Activated CD4-positive, alpha-beta T cell treated with anti-CD3 and anti-CD28 coated beads, Interleukin-2, amount 50 U/mL, for 4 hours (primary cell): Measurements from ENCODE around the gene MYO5B.

Source experiments
- DNase-seq, 2 experiments: peaks; one replicate each; pipeline ENCODE4 v3.0.0-alpha.2; 2020

Gene MYO5B

GRCh38 chr18:50187659-50188058 is 7.3 kb downstream of the MYO5B start:
- no peak for DNase-seq

GRCh38 chr18:50186385-50186784 is 8.6 kb downstream of the MYO5B start:
- DNase-seq, result no peak

GRCh38 chr18:50183556-50183955 is 11.4 kb downstream of the MYO5B start:
- no peak for DNase-seq

- no peak for DNase-seq
Observed at GRCh38 chr18:50182511-50182910, 12.4 kb downstream of the MYO5B start.

GRCh38 chr18:50181590-50181989 is 13.4 kb downstream of the MYO5B start:
- DNase-seq, result no peak

- DNase-seq, result no peak
Observed at GRCh38 chr18:50179465-50179864, 15.5 kb downstream of the MYO5B start.

- DNase-seq, result no peak
Observed at GRCh38 chr18:50177294-50177992, 17.5 kb downstream of the MYO5B start.

- no peak for DNase-seq
Observed at GRCh38 chr18:50172367-50172766, 22.6 kb downstream of the MYO5B start.

GRCh38 chr18:50171406-50171805 is 23.5 kb downstream of the MYO5B start:
- no peak for DNase-seq

- no peak for DNase-seq
Observed at GRCh38 chr18:50170004-50170403, 24.9 kb downstream of the MYO5B start.

GRCh38 chr18:50169149-50169548 is 25.8 kb downstream of the MYO5B start:
- no peak for DNase-seq

- DNase-seq, result no peak
Observed at GRCh38 chr18:50167966-50168365, 27.0 kb downstream of the MYO5B start.

- DNase-seq, result no peak
Observed at GRCh38 chr18:50166901-50167300, 28.0 kb downstream of the MYO5B start.

- DNase-seq, result no peak
Observed at GRCh38 chr18:50163505-50163904, 31.4 kb downstream of the MYO5B start.

GRCh38 chr18:50162486-50163304 is 32.3 kb downstream of the MYO5B start:
- no peak for DNase-seq

- DNase-seq, result no peak
Observed at GRCh38 chr18:50161597-50162205, 33.2 kb downstream of the MYO5B start.

GRCh38 chr18:50159654-50160046 is 35.3 kb downstream of the MYO5B start:
- no peak for DNase-seq

GRCh38 chr18:50158866-50159653 is 35.9 kb downstream of the MYO5B start:
- DNase-seq, result no peak

- DNase-seq, result no peak
Observed at GRCh38 chr18:50155406-50155805, 39.5 kb downstream of the MYO5B start.

GRCh38 chr18:50154420-50154819 is 40.5 kb downstream of the MYO5B start:
- DNase-seq, result no peak

- no peak for DNase-seq
Observed at GRCh38 chr18:50152900-50153299, 42.0 kb downstream of the MYO5B start.

GRCh38 chr18:50151926-50152325 is 43.0 kb downstream of the MYO5B start:
- DNase-seq, result no peak

GRCh38 chr18:50144540-50144939 is 50.4 kb downstream of the MYO5B start:
- no peak for DNase-seq
